HG03045 (cell line): Measurements from ENCODE around the gene PGF.
"Not testable (repeated sequence)": the region's sequence is repeated elsewhere in the genome, so short reads cannot be mapped to it uniquely, and the experiment has no call there.

Source experiments
- ATAC-seq: cut with Tn5 transposase; IDR thresholded peaks from one replicate; pipeline ENCODE4 v1.9.1; 2021; ENCODE audit warnings: mild to moderate bottlenecking, moderate library complexity; ENCODE audit not compliant: unreplicated experiment

PGF gene

DNA sequence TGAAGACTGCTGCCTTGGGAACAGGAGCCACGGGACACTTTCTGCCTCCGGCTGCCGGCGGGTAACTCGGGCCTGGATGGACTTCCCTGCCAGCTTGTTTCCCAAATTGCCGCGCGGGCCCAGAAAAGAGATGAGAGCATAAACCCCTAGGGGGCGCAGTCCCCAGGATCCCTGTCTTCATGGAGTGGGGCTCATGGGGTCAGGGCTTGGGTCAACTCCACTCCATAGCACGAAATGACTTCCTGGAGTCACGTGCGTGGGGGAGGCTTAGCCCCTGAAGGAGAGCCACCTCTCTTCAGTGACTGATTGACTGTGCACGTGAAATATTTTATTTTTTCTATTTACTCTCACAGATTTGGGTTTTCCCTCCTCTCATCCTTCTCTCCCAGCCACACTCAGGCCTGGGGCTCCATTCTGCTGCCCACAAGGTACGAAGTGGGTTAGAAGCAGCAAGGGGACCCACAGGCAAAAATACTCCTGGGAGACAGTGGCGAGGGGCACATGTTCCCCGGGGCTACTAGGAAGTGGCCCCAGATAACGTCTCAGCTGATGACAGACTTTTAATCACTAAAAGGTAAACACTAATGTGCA lies 10.0 kb downstream of the PGF start:
- no peak for ATAC-seq

- peak; percentile 47 for ATAC-seq
These were observed 12.8 kb downstream of the PGF start for GRCh38 chr14:74942608-74943007.

DNA sequence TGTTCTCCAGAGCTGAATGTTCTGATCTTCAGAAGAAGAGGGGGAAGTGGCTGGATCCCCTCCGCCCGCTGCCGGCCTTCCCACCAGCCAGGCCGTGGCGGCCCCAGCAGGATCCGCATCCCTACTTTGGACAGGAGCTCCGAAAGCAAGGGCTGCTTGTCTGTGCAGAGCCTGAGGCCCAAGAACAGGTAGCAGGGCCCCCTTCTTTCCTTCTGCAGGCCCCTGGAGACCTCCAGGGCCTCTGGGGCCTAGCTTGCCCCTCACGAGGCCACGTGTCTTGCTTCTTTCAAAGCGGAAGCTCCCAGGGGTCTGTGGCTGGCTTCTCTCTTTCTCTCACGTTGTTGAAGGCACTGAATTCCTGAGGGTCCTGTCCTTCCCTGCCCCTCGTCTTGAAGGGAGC lies 13.2 kb downstream of the PGF start:
- peak; percentile 18 for ATAC-seq

GRCh38 chr14:74941676-74942097 lies 13.7 kb downstream of the PGF start:
- peak; percentile 59 for ATAC-seq

GRCh38 chr14:74940956-74941565 lies 14.3 kb downstream of the PGF start:
- no peak for ATAC-seq

DNA sequence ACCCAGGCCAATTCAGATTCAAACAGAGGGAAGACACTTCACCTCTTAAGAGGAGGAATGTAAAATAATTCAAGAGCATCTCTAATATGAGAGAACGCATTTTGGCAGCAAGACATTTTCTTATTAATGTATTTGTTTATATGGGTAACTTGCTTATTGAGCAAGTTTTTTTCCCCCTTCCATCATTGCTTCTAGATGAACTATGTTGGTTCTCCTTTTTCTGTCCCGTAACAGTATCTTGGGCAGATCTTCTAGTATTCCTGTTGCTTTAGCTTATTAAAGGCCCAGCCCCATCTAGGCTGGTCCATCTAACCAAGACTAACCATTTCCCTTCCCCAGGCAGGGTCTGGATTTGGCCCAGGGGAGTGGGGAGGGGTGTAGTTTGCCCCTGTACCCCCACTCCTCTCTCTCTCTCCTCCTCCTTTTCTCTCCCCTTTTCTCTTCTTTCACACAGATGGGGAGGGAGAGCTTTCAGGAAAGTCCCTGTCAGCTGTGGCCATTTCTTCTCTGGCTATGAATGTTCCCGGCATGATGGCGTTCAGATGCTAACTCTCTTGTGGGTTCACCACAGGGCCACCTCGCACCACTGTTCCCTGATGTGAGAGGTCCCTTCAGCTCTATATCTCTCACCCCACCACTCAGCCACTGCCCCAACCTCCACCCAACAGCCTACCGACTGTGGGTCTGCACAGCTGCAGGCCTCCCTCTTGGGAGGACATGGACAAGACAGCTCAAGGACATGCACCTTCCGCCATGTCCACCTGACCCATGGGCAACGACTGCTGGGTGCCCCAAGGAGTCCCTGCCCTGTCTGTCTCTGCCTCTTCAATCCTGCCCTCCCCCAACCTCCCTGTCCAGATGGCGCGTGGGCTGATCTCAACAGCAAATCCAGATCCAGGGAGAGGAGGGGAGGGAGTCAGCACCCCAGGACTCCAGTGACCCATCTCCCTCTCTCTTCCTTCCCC lies 16.6 kb downstream of the PGF start:
- ATAC-seq = no peak

DNA sequence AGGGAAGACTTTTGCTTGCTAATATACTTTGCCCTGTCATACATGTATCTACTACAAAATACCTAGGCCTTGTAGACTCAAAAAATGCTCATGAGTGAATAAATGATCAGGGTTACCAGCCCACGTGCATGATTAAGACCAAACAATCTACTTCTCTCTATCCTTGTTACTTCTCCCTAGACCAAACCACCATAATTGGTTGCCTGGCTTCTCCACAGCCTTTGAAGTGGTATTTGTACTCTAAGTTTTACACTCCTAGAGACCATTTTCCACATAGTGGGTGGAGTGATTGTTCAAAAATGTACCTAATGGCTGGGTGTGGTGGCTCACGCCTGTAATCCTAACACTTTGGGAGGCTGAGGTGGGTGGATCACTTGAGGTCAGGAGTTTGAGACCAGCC lies 18.2 kb downstream of the PGF start:
- ATAC-seq = no peak

GRCh38 chr14:74936731-74937130 lies 18.7 kb downstream of the PGF start:
- no peak for ATAC-seq

DNA sequence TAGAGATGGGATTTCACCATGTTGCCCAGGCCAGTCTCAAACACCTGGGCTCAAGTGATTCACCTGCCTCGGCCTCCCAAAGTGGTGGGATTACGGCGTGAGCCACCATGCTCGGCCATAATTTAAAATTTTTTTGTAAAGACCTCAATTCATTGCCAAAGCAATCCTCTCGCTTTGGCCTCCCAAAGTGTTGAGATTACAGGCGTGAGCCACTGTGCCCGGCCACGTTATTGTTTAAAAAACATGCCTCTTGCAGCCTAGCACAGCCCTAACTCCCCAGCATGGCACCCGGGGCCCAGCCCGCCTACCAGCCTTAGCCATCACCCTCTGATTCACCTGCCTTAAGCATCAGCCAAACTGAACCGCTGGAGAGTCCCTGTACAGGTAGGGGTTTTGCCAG lies 19.2 kb downstream of the PGF start:
- no peak for ATAC-seq

- ATAC-seq = no peak
These were observed 20.1 kb downstream of the PGF start for GRCh38 chr14:74935360-74935680.

DNA sequence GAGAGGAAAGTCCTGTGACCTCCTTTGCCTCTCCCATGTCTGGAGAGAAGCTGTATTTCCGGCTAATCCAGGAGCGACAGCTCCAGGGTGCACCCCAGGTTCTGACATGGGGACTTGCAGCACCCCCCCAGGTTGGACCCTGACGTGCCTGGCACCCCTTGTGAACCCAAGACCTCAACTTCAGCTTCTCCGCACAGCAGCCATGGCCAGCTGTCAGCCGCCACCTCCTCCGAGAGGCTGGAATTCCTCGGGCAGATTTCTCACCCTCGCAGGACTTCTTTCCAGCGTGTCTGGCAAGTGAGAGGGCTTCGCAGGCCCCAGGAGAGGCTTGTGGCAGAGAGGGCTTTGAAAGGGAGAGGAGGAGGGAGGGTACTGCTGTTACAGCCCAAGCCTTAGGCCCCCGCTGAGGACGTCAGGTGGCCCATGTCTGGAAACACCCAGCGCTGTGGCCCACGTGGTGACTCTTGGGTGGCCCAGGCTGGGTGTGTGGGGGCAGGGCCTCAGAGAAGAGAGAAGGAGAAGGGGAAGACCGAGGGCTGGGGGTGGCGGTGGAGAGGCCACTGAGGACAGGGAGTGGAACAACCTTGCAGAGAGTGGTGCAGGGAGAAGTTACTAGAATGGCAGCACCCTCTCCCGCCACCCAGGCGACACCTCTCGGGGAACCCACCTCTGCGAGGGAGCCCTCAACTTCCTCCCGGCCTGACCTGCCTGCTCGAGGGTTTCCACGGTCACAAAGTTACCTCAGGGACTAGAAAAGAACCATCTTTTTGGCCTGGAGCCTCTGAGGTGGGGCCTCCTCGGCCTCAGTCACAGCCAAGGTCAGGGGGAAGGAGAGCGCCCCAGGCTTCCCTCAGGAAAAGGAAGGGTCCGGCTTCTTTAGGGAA lies 20.7 kb downstream of the PGF start:
- ATAC-seq = no peak

DNA sequence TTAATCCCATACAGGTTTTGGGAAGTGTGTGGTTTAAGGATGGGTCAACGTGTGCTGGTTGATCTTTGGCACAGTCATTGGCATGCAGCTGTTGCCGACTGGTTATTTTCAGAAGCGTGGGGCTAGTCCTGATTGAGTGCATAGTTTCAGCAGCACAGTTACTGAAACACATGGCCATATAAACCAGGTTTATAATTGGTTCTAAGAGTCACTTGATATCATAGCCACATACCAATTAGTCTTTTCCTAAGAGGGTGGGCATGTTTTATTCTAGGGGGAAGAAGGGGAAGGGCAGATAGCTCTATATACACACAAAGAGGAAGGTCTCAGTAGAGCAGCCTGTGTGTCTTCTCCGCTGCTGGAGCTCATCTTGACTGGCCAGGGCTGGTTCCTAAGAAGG lies 21.4 kb downstream of the PGF start:
- ATAC-seq = no peak

DNA sequence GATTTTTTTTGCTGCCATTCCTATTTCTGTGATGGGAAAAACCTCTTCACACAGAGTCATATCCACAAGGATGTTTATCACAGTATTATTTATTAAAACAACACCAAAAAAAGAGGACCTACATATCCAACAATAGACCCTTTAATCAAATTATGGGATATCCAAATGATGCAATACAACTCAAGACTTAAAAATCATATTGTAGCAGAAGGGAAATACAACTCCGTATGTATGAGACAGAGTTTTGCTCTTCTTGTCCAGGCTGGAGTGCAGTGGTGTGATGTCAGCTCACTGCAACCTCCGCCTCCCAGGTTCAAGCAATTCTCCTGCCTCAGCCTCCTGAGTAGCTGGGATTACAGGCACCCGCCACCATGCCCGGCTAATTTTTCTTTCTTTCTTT lies 22.5 kb downstream of the PGF start:
- not testable (repeated sequence) for ATAC-seq

GRCh38 chr14:74932401-74932901 lies 22.9 kb downstream of the PGF start:
- no peak for ATAC-seq

DNA sequence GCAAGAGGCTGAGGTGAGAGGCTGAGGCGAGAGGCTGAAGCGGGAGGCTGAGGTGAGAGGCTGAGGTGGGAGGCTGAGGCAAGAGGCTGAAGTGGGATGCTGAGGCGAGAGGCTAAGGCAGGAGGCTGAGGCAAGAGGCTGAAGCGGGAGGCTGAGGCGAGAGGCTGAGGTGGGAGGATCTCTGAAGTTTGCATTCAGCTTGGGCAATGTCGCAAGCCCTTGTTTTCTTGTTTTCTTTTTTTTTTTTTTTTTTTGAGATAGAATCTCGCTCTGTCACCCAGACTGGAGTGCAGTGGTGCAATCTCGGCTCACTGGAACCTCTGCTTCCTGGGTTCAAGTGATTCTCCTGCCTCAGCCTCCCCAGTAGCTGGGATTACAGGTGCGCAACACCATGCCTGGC lies 23.7 kb downstream of the PGF start:
- not testable (repeated sequence) for ATAC-seq

DNA sequence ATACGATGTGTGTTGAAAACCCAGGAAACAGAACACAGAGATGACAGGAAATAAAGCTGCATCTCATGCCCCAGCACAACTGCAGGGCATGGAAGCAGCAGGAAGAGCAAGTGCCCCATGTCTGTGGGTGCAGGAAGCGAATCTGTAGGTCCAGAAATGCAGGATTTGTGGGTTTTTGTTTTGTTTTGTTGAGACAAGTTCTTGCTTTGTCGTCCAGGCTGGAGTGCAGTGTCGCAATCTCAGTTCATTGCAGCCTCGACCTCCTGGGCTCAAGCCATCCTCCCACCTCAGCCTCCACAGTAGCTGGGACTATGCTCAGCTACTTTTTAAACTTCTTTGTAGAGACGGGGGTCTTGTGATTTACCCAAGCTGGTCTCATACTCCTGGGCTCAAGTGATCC lies 26.2 kb downstream of the PGF start:
- ATAC-seq = no peak

DNA sequence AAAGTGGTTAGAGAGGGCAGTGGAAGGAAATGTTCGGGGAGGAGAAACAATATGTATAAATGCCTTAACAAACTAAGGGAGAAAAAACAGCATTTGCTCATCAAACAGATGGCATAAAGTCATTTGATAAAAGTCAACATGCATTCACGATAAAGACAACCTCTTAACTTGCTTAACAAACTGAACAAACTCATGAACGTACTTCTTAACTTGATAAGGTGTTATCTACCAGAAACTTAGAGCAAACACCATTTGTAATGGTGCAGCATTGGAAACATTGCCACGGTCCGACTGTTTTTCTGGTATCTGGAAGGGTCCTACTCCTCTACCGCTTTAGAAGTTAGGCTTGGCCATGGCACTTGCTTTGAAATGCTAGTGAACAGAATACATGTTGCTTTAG lies 28.2 kb downstream of the PGF start:
- no peak for ATAC-seq

DNA sequence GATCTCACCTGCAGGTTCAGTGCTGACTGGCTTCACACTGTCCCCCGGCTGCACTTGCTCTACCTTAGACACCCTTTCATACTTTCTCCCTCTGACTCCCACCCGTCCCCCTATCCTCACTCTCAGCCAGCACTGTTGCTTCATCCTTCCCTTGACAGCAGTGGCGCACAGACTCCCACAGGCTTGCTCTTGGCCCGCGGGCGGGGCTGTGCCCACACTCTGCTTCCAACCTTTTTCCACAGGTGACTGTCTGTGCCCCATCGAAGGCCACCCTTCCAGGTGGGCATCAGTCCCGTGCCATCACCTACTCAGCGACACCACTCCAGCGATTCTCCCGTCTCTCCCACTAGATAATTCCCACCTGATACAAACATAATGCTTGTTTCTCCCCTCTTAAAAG lies 31.3 kb downstream of the PGF start:
- ATAC-seq = no peak

GRCh38 chr14:74922752-74923401 lies 32.5 kb downstream of the PGF start, which contains the start of gene RPS6KL1:
Gene RPS6KL1 (minus strand): TSS chr14:74923260. CDS start chr14:74921541, 1,719 bp downstream.
- peak; percentile 91 for ATAC-seq
